ENCODE data around the gene MRPS27. TPM values are rescaled to one million over a fixed set of nuclear protein-coding genes. Genes with fewer than 3 reads are reported as not detected.

The MRPS27 gene
- total RNA-seq, 2 donors from 2014 or later, result 42.9 to 58.8 TPM

DNA sequence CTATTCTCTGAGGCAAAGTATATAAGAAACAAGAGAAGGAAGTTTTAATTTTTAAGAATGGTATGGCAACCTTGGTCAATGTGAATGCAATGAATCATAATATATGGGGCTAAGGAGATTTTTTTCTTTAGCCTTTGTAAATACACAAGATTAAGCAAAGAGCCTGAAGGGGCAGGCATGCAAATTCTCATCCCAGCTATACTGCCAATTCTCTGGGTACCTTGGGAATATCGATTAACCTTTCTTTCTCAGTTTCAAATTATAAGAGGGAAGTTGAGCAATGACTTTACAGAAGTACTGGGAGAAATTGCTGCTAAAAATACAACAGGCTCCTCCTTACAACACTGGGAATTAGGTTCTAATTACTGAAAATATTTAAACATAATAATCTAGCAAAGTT lies 97.5 kb downstream of the MRPS27 start:
- H3K9me3 ChIP-seq, result no peaks in the 10 kb centered on the region
- peaks cover 0 to 5% of the 10 kb centered on the region in 2 donors for H3K4me1 ChIP-seq (ENCODE audit: control insufficient read depth in 1 of 2, low read depth in 2 of 2)
- TF ChIP-seq, protein P1, sequence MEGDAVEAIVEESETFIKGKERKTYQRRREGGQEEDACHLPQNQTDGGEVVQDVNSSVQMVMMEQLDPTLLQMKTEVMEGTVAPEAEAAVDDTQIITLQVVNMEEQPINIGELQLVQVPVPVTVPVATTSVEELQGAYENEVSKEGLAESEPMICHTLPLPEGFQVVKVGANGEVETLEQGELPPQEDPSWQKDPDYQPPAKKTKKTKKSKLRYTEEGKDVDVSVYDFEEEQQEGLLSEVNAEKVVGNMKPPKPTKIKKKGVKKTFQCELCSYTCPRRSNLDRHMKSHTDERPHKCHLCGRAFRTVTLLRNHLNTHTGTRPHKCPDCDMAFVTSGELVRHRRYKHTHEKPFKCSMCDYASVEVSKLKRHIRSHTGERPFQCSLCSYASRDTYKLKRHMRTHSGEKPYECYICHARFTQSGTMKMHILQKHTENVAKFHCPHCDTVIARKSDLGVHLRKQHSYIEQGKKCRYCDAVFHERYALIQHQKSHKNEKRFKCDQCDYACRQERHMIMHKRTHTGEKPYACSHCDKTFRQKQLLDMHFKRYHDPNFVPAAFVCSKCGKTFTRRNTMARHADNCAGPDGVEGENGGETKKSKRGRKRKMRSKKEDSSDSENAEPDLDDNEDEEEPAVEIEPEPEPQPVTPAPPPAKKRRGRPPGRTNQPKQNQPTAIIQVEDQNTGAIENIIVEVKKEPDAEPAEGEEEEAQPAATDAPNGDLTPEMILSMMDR (IDR thresholded peaks at IDR 0.05), result no peak
- H3K27ac ChIP-seq, result no peak overlapping the region
- DNase-seq (ENCODE audit: low spot score) (no peak), ATAC-seq (ENCODE audit: insufficient number of reproducible peaks, low FRiP score, low read depth) (no peak)
- H3K4me3 ChIP-seq, result no peak overlapping the region
- peaks cover 30% of the 10 kb centered on the region for H3K36me3 ChIP-seq
- H3K27me3 ChIP-seq (replicated peaks; ENCODE audit: insufficient read depth), result no peaks in the 10 kb centered on the region

GRCh38 chr5:72221541-72221940 lies 98.5 kb downstream of the MRPS27 start:
- H3K36me3 ChIP-seq, result peaks cover 25% of the 10 kb centered on the region

DNA sequence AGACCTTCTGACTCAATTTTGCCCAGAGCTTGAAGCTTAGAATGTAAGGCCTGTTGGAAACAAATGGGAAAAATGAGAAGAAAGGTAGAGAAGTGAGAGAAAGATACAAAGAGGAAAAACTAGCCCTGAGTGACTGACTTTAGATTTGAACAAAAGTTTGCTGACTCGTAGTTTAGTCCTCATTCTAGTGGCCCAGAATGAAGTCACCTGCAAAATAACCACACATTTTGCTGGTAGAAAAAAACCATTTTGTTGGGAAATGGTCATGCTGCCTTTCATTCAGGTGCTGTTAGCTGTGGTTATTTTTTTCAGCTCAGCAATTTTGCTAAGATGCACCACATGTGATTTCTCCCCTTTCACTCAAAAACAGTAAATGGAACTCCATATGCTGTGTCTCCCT lies 98.9 kb downstream of the MRPS27 start:
- ATAC-seq (ENCODE audit: insufficient number of reproducible peaks, low FRiP score, low read depth), result no peak
- TF ChIP-seq, protein P1 (IDR thresholded peaks at IDR 0.05), result no peak
- peaks cover 25% of the 10 kb centered on the region for H3K36me3 ChIP-seq
- H3K9me3 ChIP-seq, result no peaks in the 10 kb centered on the region
- H3K4me3 ChIP-seq, result no peak overlapping the region
- no peaks in the 10 kb centered on the region for H3K27me3 ChIP-seq (replicated peaks; ENCODE audit: insufficient read depth)
- DNase-seq (ENCODE audit: low spot score), result no peak
- peaks cover 0 to 5% of the 10 kb centered on the region in 2 donors for H3K4me1 ChIP-seq (ENCODE audit: control insufficient read depth in 1 of 2, low read depth in 2 of 2)
- H3K27ac ChIP-seq, result no peak overlapping the region

More at GRCh38 chr5:72221541-72221940, 98.5 kb downstream of the MRPS27 start:
- no peaks in the 10 kb centered on the region for H3K9me3 ChIP-seq
- no peak overlapping the region for H3K27ac ChIP-seq
- DNase-seq (ENCODE audit: low spot score) (no peak), ATAC-seq (ENCODE audit: insufficient number of reproducible peaks, low FRiP score, low read depth) (no peak)
- no peaks in the 10 kb centered on the region for H3K27me3 ChIP-seq (replicated peaks; ENCODE audit: insufficient read depth)
- TF ChIP-seq, protein P1 (IDR thresholded peaks at IDR 0.05), result no peak
- H3K4me3 ChIP-seq, result no peak overlapping the region
- peaks cover 0 to 5% of the 10 kb centered on the region in 2 donors for H3K4me1 ChIP-seq (ENCODE audit: control insufficient read depth in 1 of 2, low read depth in 2 of 2)

DNA sequence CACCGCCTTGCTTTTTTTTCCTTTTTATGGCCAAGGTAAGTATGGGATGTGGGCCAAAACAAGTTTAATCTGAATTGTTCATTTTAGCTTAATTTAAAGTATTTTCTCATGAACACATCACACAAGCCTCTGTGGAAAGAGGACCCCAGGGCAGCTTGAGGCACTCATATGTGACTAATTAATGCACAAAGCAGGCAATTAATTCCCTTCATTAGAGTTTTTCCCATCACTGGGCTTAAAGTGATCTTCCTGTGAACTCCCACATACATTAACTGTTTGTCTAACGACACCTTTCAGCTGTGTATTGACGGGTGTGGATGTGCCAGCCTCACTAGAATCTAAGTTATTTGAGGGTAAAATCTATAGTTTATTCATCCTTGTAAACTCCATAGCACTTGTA lies 103.3 kb downstream of the MRPS27 start:
- Histone ChIP-seq H3K36me3 (peaks cover 24% of the 10 kb centered on the region), H3K27me3 (replicated peaks; ENCODE audit: insufficient read depth) (no peaks in the 10 kb centered on the region), H3K27ac (no peak overlapping the region), H3K9me3 (no peaks in the 10 kb centered on the region), H3K4me3 (no peak overlapping the region), H3K4me1 (ENCODE audit: control insufficient read depth in 1 of 2, low read depth in 2 of 2) (no peaks in the 10 kb centered on the region)
- ATAC-seq (ENCODE audit: insufficient number of reproducible peaks, low FRiP score, low read depth) (no peak), DNase-seq (ENCODE audit: low spot score) (no peak)
- TF ChIP-seq, protein P1 (IDR thresholded peaks at IDR 0.05), result no peak

- ATAC-seq (ENCODE audit: insufficient number of reproducible peaks, low FRiP score, low read depth) (no peak), DNase-seq (ENCODE audit: low spot score) (no peak)
These were observed 105.9 kb downstream of the MRPS27 start for GRCh38 chr5:72214168-72214567.

More at GRCh38 chr5:72214168-72214567, 105.9 kb downstream of the MRPS27 start:
- H3K4me3 ChIP-seq, result no peak overlapping the region
- H3K27me3 ChIP-seq (replicated peaks; ENCODE audit: insufficient read depth), result no peaks in the 10 kb centered on the region
- H3K9me3 ChIP-seq, result no peaks in the 10 kb centered on the region
- H3K36me3 ChIP-seq, result peaks cover 14% of the 10 kb centered on the region
- TF ChIP-seq, protein P1 (IDR thresholded peaks at IDR 0.05), result no peak
- no peak overlapping the region for H3K27ac ChIP-seq
- peaks cover 15 to 26% of the 10 kb centered on the region in 2 donors for H3K4me1 ChIP-seq (ENCODE audit: control insufficient read depth in 1 of 2, low read depth in 2 of 2)
